HG03095 (cell line): ENCODE results near the gene CCDC117.

Experiments used
- ATAC-seq: cut with Tn5 transposase; IDR thresholded peaks from one replicate; pipeline ENCODE4 v1.9.1; 2021; ENCODE audit warnings: moderate library complexity; ENCODE audit not compliant: unreplicated experiment

Gene CCDC117

GRCh38 chr22:28768701-28769393 lies 3.6 kb upstream of the CCDC117 start:
- ATAC-seq = no peak

GRCh38 chr22:28769394-28770085 lies 3.0 kb upstream of the CCDC117 start:
- ATAC-seq = no peak

GRCh38 chr22:28771195-28771791 lies 1.2 kb upstream of the CCDC117 start:
- ATAC-seq = no peak

- peak; percentile 11 for ATAC-seq
Observed at GRCh38 chr22:28773461-28773867, 969 bp downstream of the CCDC117 start.

- ATAC-seq = no peak
Observed at GRCh38 chr22:28774378-28774777, 1.9 kb downstream of the CCDC117 start.

- ATAC-seq = no peak
Observed at GRCh38 chr22:28779833-28780232, 7.3 kb downstream of the CCDC117 start.

GRCh38 chr22:28780296-28780695 lies 7.8 kb downstream of the CCDC117 start:
- no peak for ATAC-seq

- no peak for ATAC-seq
Observed at GRCh38 chr22:28783786-28784671, 11.5 kb downstream of the CCDC117 start.

- ATAC-seq = no peak
Observed at GRCh38 chr22:28788601-28789000, 16.1 kb downstream of the CCDC117 start.

- ATAC-seq = no peak
Observed at GRCh38 chr22:28791124-28791523, 18.6 kb downstream of the CCDC117 start.

GRCh38 chr22:28791841-28792490 lies 19.5 kb downstream of the CCDC117 start:
- ATAC-seq = peak; percentile 66

- ATAC-seq = peak; percentile 28
Observed at GRCh38 chr22:28792491-28793383, 20.2 kb downstream of the CCDC117 start.

GRCh38 chr22:28793976-28794584 lies 21.6 kb downstream of the CCDC117 start:
- ATAC-seq = no peak

GRCh38 chr22:28795071-28795693 lies 22.7 kb downstream of the CCDC117 start:
- ATAC-seq = no peak

- ATAC-seq = no peak
Observed at GRCh38 chr22:28795932-28796856, 23.7 kb downstream of the CCDC117 start.

- no peak for ATAC-seq
Observed at GRCh38 chr22:28798810-28799605, 26.5 kb downstream of the CCDC117 start.
